MG63 (cell line): Measurements from ENCODE around the gene S100A10. TPM values are rescaled to one million over a fixed set of nuclear protein-coding genes. Genes with fewer than 3 reads are reported as not detected.

Experiments used
- DNase-seq: peaks from one replicate; pipeline ENCODE4 v3.0.0-alpha.2; 2020
- H3K27me3 ChIP-seq: fragments of 250-450 bp; sonication (Bioruptor Pico); 2 replicates; pipeline ENCODE4 v1.5.1; 2020; ENCODE audit warnings: mild to moderate bottlenecking, moderate library complexity
- H3K36me3 ChIP-seq: fragments of 250-450 bp; sonication (Bioruptor Pico); 2 replicates; pipeline ENCODE4 v1.5.1; 2020; ENCODE audit warnings: mild to moderate bottlenecking, moderate library complexity
- H3K4me3 ChIP-seq: fragments of 250-450 bp; sonication (Bioruptor Pico); 2 replicates; pipeline ENCODE4 v1.5.1; 2020; ENCODE audit warnings: mild to moderate bottlenecking, moderate library complexity
- H3K9me3 ChIP-seq: fragments of 250-450 bp; sonication (Bioruptor Pico); 2 replicates; pipeline ENCODE4 v1.5.1; 2020; ENCODE audit warnings: mild to moderate bottlenecking, moderate library complexity
- total RNA-seq: library from RNA; depleted of rRNA; stranded (reverse); fragments of >200 nt; shearing (Covaris generic); gene quantifications from 2 replicates; pipeline ENCODE4 v1.2.3, GENCODE V29; 2014; ENCODE audit warnings: low replicate concordance

The S100A10 gene
- total RNA-seq, 1 experiment from 2014 or later: 271 TPM

DNA sequence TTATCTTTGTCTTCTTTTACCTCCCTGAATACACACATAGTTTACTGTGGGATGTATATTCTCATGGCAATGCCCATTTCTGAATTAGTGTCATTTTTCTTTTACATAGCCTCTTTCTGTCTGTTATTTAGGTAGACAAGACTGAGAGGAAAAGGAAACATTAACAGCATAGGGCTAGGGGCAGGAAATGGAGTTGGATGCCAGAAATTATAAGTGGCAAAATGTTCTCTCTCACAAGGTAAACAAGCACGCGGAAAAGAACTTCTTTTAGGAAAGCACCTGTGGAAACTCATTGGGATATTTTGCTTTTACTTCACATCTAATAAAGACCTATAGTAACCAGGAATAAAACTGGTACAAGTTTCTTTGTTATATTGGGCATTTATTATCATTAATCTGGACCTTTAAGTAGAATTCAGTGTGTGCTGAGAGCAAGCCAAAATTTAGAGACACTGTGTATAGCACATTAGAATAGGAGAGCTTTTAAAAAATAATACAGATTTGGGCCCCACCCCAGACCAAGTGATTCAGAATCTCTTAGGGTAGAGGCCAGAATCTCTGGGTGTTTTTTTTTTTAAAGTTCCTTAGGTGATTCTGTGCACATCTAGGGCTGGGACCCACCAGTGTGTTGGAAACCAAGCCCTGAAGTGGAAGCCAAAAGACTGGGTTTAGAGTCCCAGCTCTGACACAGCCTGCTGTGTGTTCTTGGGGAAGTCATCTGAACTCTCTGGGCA, 32.7 kb downstream of the S100A10 start:
- Histone ChIP-seq H3K36me3 (no peaks in the 10 kb centered on the region), H3K4me3 (no peak overlapping the region), H3K9me3 (no peaks in the 10 kb centered on the region), H3K27me3 (no peaks in the 10 kb centered on the region)
- no peak for DNase-seq

- Histone ChIP-seq H3K9me3 (no peaks in the 10 kb centered on the region), H3K4me3 (no peak overlapping the region), H3K27me3 (no peaks in the 10 kb centered on the region), H3K36me3 (no peaks in the 10 kb centered on the region)
- no peak for DNase-seq
Measured at GRCh38 chr1:151958959-151959358, 34.7 kb downstream of the S100A10 start.

DNA sequence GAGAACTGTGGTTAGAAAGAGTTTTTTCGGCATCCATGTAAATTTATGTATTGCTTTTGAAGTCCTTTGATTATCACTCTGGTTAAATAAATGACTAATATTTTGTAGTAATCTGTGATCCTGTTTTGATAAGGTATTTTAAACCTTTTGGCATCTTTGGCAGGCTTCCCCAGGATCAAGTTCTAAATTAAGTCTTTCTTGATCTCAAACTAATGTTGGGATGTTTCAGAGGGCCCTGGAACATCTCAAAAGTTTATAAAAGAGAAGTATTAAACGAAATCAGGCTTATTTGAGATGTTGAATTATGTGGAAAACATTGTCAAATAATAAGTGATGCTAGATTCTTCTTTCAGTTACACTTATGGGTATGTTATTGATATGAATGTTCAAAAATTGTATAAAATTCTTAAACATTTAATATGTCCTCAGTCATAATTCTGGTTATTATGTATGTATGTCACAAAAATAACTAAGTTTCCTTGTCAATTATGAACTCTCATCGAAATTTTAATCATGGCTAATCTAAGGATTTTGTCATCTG, 36.6 kb downstream of the S100A10 start:
- no peaks in the 10 kb centered on the region for H3K36me3 ChIP-seq
- no peak for DNase-seq
- no peaks in the 10 kb centered on the region for H3K9me3 ChIP-seq
- H3K4me3 ChIP-seq: no peak overlapping the region
- no peaks in the 10 kb centered on the region for H3K27me3 ChIP-seq

- H3K27me3 ChIP-seq: no peaks in the 10 kb centered on the region
- H3K36me3 ChIP-seq: no peaks in the 10 kb centered on the region
- H3K9me3 ChIP-seq: no peaks in the 10 kb centered on the region
- no peak overlapping the region for H3K4me3 ChIP-seq
- DNase-seq: no peak
Measured at GRCh38 chr1:151953409-151954094, 40.1 kb downstream of the S100A10 start.

DNA sequence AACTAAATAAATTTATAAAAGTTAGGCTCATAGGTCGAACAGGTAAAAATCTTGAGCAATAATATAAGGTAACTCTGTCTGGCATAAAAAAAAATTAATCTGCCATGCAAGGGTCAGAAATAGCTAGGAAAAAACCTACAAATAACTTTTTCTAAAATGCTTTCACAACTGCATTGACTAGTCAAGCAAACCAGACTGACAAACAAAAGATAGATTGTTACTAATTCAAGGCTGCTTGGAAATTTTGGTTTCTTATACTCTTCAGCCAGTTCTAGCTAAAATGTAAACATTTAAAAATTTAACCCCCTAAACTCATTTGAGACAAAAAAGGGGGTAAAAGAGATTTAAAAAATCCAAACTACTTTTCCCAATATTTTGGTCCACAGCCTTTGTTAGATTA, 40.8 kb downstream of the S100A10 start:
- DNase-seq: no peak
- Histone ChIP-seq H3K4me3 (no peak overlapping the region), H3K36me3 (no peaks in the 10 kb centered on the region), H3K9me3 (no peaks in the 10 kb centered on the region), H3K27me3 (no peaks in the 10 kb centered on the region)

DNA sequence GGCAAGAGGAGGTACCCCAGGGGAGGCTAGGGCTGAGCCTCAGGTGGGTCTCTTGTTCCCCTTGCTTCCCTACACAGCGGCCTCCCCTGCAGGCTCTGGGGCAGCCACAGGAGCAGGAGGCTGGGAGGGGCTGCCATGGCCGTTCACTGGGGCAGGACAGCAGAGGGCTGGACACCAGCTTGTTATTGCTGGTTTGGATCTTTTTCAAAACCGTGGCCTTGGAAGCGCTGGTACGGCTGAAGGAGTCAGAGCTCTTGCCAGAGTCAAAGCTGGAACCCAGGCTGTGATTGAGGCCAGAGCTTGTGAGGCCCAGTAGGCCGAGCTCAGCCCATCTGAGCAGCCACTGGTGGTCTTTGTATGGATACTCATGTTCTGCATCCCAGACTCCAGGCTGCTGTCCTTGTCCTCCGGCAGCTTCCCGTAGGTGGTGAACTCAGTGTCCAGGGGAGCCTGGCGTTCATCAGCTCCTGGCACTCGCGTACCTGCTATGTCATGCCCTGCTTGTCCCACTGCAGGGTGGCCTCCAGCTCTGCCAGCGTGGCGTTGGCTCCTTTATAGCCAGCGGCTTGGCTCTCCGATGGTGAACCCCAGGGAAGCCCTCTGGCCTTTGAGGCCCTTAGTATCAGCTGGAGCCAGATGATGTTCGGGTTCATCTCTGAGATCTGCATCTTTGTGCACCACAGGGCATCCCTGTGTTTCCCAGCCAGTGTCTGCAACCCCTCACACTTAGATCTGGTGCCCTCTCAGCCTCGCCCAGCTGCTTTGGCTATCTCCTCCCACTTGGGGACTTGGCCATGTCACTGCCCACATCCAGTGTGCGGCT, 44.1 kb downstream of the S100A10 start:
- no peaks in the 10 kb centered on the region for H3K9me3 ChIP-seq

DNA sequence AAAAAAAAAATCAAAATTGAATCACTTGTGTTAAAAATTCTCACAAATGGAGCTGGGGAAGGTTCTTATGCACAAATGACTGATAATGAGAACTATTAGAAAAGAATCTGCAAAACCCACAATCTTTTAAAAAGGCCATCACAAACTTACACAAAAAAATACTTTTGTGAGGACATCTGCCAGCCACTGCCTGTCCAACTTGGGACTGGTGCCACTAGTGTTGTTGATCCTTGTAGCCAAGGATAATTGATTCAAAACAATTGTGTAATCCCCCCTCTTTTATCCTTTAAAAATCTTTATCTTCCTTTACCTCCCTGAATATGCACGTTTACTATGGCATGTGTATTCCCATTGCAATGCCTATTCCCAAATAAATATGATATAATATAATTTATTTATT, 45.2 kb downstream of the S100A10 start:
- DNase-seq: no peak
- no peaks in the 10 kb centered on the region for H3K36me3 ChIP-seq
- H3K9me3 ChIP-seq: no peaks in the 10 kb centered on the region
- no peak overlapping the region for H3K4me3 ChIP-seq
- H3K27me3 ChIP-seq: no peaks in the 10 kb centered on the region

More for the DNA sequence above, 44.1 kb downstream of the S100A10 start:
- no peaks in the 10 kb centered on the region for H3K27me3 ChIP-seq
- no peak for DNase-seq
- no peaks in the 10 kb centered on the region for H3K36me3 ChIP-seq
- H3K4me3 ChIP-seq: no peak overlapping the region

- Histone ChIP-seq H3K4me3 (no peak overlapping the region), H3K27me3 (no peaks in the 10 kb centered on the region), H3K36me3 (no peaks in the 10 kb centered on the region), H3K9me3 (no peaks in the 10 kb centered on the region)
- no peak for DNase-seq
Measured at GRCh38 chr1:151947140-151947539, 46.5 kb downstream of the S100A10 start.

DNA sequence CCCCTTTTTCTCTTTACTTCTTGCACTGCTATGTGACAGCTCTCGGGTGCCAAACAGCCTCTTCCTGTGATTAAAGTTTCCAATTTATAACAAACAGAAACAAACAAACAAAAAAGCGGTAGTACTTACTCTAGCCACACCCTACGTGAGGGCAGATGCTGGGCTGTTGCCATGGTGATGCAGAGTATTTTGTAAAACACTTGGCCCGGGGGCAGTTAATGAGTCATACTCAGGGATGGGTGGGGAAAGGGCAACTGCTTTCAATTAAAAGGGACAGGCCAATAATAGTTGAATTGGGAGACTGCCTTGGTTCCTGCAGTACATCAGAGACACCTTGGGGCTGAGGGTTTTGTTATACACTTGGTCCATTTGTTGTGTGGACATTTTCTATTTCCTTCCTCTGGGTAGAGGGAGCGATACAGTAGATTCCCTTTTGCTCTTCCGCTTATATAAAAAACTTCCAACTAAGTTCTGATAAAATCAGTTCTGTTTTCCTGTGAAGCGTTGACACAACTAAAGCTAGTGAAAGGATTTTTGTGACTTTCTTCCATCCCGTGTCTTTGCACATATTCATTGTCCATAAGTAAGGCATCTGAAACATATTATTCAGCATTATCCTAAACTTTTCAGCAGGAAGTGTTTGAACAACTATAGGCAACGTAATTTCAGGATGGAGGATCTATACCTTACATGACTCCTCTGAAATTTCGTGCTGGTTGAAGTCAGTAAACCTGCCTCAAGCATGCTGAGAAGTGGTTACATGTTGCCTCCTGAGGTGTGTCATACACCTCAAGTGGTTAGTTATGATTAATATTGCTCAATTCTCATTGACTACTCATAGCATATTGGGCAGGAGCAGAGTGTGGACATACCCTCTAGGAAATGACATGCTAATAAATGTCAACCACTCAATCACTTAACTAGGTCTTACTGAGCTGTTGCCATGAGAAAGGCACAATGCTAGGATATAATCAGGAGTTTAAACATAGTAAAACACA, 47.6 kb downstream of the S100A10 start:
- Histone ChIP-seq H3K36me3 (no peaks in the 10 kb centered on the region), H3K27me3 (no peaks in the 10 kb centered on the region), H3K4me3 (no peak overlapping the region), H3K9me3 (no peaks in the 10 kb centered on the region)
- DNase-seq: peak; percentile 94

DNA sequence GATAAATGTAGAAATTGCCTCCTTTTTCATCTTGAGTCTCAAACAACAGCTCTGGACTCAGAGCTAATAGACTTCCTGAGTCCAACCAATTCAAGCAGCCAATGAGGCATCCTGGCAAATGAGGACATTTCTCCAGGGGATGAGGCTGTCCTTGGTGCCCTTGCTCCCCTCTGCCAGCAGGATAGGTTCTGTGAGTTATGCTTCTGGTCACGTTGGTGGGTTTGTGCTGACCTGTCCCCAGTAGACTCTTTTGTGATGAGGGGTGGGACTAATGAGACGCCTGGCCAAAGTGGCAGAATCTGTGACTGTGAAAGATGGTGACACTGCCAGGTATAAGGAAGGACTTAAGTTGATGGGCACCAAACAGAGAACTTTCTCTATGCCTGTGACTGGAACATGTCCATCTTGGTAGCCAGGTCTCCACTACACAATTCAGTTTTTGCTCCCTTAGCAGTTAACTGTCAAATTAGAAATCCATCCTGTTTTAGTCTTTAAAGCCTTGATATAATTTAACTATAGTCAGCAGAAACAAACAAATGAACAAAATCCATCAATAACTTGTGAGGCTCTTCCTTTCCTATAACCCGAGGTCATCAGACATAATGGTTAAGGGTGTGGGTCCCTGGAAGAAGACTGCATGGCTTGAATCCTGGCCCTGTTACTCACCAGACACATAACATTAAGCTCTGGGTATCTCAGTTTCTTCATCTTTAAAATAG, 48.6 kb downstream of the S100A10 start:
- no peaks in the 10 kb centered on the region for H3K9me3 ChIP-seq
- H3K4me3 ChIP-seq: no peak overlapping the region
- DNase-seq: peak; percentile 19
- H3K36me3 ChIP-seq: no peaks in the 10 kb centered on the region
- H3K27me3 ChIP-seq: no peaks in the 10 kb centered on the region

DNA sequence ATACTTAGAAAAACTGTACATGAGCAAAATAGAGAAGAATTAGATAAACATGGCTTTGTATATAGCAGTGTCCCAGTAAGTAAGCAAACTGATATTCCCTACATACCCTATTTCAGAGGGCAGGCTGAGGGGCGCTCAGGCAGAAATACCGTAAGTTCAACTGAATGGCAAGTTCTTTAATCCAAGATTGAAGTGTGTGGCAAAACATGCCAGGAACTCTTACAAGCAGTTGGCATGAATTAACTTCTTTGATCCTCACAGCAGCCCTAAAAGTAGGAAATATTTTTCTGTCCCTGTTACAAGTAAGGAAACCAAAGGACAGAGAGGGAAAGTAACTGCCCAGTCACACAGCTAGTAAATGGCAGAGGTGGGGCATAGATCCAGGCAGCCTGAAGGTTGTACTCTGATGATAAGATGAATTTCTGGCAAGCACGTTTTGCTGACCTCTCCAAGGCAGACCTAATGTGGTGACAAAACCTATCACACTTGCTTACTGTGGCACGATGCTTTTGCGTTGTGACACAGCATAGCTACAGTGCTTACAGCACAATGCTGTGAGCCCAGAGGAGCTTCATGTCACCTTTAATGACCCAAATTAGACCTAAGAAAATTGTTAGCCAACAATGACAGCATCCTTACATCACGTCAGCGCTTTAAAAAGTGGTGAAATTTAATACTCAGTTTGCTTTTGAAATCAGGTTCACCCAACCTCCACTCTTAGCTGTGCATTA, 49.4 kb downstream of the S100A10 start:
- no peak for DNase-seq
- Histone ChIP-seq H3K27me3 (no peaks in the 10 kb centered on the region), H3K4me3 (no peak overlapping the region), H3K36me3 (no peaks in the 10 kb centered on the region), H3K9me3 (no peaks in the 10 kb centered on the region)

DNA sequence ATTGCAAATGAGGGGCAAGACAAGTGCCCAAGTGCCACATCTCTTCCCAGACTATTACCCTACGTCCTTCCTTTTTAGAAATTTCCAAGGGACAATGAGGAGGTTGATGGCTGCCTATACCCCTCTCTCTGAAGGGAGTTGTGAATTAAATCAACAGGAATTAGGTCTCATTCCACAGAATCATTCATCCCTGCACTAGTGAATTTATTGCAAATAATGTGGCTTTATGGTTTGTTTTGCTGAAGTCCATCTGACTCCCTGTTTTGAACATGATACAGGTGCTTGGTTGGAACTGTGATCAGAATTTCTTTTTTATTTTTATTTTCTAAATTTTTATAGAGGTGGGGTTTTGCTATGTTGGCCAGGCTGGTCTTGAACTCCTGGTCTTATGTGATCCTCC, 50.1 kb downstream of the S100A10 start:
- no peak for DNase-seq
- Histone ChIP-seq H3K9me3 (no peaks in the 10 kb centered on the region), H3K27me3 (no peaks in the 10 kb centered on the region), H3K36me3 (no peaks in the 10 kb centered on the region), H3K4me3 (no peak overlapping the region)

DNA sequence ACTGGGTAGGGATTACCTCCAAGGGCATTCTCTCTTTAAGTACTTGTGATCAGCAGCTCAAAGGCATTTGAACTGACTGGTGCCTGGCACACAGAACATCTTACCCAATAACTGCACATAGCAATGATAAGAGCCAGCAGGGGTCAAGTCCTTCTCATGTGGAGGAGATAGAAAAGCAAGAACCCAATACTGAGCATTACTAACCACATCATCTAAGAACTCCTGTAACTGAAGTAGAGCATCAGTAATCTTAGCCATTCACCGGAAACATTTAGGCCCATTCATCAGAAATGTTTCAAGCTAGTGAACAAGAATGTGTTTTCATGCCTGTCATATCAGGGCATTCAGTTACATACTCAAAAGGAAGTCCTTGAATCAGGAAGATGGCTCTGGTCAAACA, 50.8 kb downstream of the S100A10 start:
- no peaks in the 10 kb centered on the region for H3K9me3 ChIP-seq
- no peaks in the 10 kb centered on the region for H3K36me3 ChIP-seq
- H3K4me3 ChIP-seq: no peak overlapping the region
- no peak for DNase-seq
- H3K27me3 ChIP-seq: no peaks in the 10 kb centered on the region

DNA sequence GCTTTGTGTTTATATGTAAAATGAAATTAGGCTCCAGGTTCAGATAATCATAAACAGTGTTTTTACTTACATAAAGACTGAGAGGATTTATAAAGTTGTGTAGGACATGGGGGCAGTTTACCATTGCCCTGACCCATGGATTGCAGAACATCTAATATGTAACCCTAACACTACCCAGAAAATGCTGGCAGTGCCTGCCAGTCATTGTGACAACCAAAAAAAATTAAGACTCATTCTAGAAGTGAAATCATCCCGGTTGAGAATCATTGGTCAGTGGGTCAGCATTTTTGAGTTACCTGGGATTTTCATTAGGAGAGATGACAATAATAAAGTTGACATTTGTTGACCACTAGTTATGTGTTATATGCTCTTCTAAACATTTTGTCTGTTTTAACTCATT, 53.1 kb downstream of the S100A10 start:
- DNase-seq: no peak
- Histone ChIP-seq H3K27me3 (no peaks in the 10 kb centered on the region), H3K4me3 (no peak overlapping the region), H3K9me3 (no peaks in the 10 kb centered on the region), H3K36me3 (no peaks in the 10 kb centered on the region)

GRCh38 chr1:151939779-151940178, 53.9 kb downstream of the S100A10 start:
- H3K27me3 ChIP-seq: no peaks in the 10 kb centered on the region
- no peaks in the 10 kb centered on the region for H3K36me3 ChIP-seq
- H3K9me3 ChIP-seq: no peaks in the 10 kb centered on the region
- DNase-seq: no peak
- H3K4me3 ChIP-seq: no peak overlapping the region
